Measurements from ENCODE around the gene GCH1.
"Not testable (repeated sequence)": the region's sequence is repeated elsewhere in the genome, so short reads cannot be mapped to it uniquely, and the experiment has no call there.

GCH1 gene

DNA sequence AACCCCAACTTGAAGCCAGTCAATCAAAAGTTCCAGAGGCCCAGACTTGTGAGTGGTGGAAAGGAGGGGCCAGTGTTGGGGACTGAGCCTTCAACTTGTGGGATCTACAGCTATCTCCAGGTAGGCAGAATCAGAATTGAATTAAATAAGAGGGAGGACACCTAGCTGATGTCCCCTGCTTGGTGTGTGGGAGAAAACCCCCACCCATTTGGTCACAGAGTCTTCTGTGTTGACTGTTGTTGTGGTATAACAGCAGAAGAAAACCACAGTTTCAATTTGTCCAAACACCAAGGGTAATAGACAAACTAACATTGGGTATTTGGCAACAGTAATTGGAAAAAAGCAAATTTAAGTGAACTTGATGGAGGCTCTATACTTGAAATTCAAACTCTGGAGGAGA is 3.4 kb upstream of the GCH1 start:
- no peak for DNase-seq

DNA sequence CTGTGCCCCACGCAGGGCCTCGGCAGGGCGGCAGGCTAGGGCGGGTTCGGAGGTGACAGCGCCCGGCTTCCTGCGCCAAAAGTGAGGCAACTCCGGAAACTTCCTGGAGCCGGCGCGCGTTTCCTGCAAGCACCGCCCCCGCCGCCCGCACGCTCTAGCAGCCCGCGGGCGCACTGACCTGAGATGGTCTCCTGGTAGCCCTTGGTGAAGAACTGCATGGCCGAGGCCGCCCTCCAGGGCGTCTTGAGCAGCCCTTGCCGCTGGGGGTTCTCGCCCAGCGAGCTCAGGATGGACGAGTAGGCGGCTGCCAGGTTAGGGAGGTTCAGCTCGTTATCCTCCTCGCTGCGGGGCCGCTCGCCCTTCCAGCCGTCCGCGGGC is 494 bp downstream of the GCH1 start:
- DNase-seq: peak; percentile 9 to 80

DNA sequence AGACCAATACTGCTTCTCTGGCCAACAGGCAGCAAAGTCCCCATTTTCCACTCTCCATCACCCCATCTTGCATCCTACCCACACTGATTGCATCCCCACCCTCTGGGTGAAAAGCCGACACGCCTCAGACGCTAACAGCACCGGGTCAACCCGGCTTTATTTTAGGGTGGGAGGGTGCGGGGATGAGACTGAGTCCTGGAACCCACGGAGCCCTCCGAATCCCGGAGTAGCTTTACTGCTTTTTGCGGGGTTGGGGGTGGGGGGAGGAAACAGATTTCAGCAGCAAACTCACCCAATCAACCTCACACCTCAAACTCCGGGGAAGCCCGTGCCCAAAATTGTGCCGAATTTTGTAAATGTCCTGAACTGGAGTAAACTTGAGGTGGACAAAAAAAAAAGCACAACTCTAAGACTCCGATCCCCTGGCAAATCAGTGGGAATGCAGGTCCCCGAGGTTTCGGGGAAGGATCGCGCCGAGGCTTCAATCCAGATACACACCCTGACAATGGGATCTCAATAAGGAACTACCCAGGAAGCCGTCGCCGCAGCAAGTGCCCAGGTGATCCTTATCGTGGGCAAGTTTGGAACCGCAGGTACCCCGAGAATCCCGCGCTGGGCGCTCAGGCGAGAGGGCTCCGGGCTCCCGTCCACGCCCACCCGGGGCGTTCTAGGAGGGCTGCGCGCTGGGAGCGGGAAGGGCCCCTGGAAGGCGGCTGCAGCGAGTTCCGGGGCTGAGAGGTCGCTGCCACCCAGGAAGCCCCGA is 1.1 kb downstream of the GCH1 start:
- peak in 1 of 2 donors; percentile 41 for DNase-seq

DNA sequence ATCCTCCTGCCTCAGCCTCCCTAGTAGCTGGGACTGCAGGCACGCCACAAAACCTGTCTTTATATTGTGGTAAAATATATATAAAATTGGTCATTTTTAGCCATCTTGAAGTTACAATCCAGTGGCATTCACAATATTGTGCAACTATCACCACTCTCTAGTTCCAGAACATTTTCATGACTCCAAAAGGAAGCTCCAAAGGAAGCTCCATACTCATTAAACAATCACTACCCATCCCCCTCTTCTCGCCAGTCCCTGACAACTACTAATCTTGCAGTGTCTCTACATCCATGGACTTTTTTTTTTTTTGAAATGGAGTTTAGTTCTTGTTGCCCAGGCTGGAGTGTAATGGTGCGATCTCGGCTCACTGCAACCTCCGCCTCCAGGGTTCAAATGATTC is 3.1 kb downstream of the GCH1 start:
- DNase-seq: no peak

DNA sequence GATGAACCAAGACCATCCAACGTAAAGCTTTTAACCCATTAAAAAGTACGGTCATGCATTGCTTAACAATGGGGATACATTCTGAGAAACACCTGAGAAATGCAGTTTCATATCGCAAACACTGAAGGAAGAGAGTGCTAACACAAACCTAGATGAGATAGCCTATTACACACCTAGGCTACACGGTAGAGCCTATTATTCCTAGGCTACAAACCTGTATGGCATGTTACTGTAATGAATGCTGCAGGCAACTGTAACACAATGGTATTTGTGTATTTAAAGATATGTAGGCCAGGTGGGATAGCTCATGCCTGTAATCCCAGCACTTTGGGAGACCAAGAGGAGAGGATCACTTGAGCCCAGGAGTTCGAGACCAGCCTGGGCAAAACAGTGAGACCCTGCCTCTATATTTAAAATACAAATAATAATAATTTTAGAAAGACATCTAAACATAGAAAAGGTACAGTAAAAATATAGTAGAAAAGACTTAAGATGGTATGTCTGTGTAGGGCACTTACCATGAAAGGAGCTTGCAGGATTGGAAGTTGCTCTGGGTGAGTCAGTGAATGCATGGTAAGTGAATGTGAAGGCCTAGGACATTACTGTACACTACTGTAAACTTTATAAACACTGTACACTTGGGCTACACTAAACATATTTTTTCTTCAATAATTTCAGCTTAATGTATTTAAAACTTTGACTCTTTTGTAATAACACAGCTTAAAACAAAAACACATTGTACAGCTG is 4.6 kb downstream of the GCH1 start:
- not testable (repeated sequence) for DNase-seq

DNA sequence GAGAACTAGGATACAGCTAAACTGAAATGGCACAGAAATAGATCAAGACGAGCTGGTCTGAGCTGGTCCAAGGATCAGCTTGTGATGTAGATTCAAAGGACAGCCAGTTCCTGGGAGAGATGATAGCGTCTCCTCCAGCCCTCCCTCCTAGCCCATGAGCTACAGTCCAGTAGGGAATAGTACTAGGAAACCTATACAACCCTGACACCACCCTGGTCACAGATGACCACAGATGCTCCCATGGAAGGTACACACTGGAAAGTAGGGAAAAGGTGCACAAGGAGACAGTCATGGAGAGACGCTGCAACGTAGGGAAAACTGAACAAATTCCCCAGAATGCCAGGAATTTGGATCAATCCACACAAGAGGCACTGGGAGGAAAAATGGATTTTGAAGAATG is 6.9 kb downstream of the GCH1 start:
- no peak for DNase-seq

DNA sequence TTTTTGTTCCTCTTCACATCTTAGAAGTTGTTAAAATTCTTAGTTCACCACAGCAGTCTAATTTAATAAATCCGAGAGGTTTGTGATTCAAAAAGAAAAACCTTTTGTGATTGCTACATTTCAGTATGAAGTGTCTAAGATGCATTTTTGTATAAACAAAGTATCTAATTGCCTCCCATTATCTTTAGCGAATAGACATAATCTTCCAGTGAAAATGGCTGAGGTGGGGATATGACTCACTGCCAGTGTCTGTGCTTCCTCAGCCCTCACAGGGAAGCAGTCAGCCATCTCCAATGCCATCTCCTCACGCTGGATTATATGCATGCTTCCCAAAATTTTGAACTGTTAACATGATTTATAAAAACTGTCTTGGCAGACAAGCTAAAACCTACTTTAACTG is 7.6 kb downstream of the GCH1 start:
- no peak for DNase-seq

DNA sequence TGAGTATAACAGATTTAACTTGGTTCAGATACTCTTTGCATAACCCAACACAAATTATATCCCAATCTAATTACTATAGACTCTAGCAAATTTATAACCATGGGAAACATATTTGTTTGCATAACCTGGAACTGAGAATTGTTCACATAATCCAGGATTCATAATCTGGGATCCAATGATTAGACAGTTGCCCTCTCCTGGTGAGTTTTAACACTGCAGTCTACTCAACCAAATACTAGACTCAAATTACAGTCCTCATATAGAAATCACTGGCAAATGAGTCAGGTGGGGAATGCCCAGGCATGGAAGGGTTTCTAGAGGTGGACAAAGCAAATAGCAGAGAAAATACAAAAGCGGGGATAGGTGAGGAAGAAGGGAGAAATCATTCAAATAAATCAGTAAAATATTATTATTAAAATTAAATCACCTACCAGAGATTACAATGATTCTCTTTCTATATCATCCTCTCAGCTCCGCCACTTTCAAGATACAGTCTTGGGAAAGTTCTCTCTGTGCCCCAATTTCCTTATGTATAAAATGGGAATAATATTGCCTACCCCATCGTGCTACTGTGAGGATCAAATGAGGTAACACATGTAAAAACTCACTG is 9.4 kb downstream of the GCH1 start:
- peak in 1 of 2 donors; percentile 32 for DNase-seq

DNA sequence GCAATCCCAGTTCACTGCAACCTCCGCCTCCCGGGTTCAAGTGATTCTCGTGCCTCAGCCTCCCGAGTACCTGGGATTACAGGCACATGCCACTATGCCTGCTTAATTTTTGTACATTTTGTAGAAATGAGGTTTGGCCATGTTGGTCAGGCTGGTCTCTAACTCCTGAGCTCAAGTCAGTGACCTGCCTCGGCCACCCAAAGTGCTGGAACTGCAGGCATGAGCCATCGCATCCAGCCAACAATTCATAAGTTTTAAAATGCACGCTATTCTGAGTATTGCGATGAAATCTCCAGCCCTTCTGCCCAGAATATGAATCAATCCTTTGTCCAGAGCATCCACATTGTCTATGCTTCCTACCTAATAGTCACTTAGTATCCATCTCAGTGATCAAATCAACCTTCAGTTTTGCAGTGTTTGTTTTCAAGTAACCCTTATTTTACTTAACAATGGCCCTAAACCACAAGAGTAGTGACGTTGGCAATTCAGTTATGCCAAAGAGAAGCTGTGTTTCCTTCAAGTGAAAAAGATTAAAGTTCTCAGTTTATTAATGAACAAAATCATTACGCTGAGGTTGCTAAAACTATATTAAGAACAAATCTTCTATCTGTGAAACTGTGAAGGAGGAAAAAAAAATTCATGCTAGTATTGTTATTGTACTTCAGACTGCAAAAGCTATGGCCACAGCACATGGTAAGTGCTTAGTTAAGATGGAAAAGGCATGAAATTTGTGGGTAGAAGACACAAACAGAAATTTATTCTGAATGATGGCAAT is 11.0 kb downstream of the GCH1 start:
- DNase-seq: no peak

DNA sequence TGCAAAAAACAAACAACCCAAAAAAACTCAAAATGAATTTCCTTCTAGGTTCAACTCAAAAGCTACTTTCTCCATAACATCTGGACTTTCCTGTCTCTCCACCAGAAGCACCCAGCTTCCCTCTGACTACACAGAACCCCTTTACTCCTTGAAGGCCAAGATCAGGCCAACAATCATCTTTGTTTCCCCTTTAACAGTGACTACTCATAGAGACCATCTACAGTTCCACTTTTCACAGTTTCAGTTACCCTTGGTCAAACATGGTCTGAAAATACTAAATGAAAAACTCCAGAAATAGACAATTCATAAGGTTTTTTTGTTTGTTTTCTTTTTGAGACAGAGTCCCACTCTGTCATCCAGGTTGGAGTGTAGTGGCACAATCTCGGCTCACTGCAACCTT is 11.8 kb downstream of the GCH1 start:
- DNase-seq: no peak

DNA sequence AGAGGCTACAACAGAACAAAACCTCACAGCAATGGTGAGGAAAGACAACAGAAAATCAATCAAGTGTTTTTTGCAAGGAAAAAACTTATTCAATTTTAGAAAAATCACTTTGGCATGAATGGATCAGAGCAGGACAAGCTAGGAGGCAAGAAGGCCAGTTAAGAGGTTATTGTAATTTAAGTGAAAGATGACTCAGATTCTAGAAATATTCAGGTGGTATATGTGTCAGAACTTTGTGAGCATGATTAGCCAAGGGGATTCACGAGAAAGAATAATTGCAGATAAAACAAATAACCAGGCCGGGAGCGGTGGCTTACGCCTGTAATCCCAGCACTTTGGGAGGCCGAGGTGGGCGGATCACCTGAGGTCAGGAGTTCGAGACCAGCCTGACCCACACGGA is 12.7 kb downstream of the GCH1 start:
- DNase-seq: no peak

DNA sequence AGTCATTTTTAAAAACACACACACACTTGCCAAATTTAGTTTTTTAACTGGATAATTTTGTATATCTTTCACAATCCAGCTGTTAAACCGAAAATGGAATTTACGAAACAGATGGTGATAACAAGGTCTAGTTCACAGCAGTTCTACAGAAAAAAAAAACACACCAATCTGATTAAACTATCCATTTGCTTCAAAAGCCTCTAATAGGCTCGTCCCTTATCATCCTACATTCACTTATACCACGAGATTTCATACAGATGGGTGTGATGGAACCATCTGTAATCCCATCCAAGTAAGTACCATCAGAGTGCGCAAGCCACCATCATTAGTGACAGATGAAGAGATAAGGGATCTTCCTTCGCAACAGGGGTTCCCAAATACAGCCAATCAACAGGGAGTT is 20.1 kb downstream of the GCH1 start:
- no peak for DNase-seq

DNA sequence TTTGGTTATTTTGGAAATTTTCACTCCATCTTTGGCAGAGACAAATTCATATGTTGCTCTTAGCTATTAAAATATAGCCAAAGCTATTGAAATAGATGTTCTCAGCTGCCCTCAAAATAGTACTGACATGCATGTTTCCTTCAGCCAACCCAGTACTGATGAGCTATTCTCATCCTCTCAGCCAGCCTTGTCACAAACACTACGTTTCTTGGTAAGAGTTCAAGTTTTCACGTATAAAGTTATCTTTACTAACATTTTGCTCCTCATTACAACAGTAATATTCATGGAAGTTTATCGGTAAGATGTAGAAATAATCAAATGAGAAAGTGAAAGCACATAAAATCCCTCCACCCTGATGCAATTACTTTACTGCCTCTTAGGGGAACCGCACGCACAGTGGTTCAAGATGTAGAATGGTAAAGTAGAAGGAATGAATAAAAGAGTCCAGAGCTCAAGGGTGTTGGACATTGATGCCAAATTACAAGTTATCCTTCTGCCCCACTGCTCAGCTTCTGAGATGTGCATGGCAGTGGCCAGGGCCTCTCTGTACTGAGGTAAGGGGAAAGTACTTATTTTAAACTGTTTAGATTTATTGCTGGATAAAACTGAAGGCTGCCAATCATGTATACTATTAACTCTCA is 20.7 kb downstream of the GCH1 start:
- DNase-seq: peak in 1 of 2 donors; percentile 51

DNA sequence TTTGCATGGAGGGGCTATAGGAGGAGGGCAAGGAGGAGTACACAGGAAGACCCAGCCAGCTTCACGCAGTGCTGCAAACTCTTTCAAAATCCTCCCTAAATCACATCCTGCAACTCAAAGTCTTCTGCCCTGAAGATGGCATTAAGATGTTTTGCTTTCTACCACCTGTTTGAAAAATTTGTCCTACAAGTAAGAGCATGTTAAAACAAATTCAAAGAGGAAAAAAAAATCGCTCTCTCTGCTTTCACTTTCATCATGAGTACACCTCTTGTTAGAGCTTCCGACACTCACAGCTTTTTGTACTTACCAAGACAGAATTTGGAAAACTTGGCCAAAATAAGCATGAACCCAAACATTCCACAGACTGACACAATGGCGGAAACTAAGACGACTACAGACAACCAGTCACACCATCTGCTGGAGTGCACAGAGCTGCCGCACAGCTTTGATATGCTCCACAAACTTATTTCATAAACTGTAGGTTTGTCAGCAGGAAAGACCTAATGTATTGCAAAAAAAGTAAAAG is 21.3 kb downstream of the GCH1 start:
- no peak for DNase-seq

DNA sequence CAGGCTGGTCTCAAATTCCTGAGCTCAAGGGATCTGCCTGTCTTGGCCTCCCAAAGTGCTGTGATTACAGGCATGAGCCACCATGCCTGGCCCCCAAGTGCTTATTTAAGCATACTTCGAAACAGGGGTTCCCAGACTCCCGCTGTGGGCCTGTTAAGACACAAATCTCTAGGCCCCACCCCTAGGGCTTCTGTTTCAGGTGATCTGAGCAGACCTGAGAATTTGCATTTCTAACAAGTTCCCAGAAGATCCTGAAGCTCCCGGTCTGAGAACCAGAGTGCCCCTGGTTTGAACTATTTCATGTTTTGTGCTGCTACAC is 25.0 kb downstream of the GCH1 start:
- DNase-seq: no peak

DNA sequence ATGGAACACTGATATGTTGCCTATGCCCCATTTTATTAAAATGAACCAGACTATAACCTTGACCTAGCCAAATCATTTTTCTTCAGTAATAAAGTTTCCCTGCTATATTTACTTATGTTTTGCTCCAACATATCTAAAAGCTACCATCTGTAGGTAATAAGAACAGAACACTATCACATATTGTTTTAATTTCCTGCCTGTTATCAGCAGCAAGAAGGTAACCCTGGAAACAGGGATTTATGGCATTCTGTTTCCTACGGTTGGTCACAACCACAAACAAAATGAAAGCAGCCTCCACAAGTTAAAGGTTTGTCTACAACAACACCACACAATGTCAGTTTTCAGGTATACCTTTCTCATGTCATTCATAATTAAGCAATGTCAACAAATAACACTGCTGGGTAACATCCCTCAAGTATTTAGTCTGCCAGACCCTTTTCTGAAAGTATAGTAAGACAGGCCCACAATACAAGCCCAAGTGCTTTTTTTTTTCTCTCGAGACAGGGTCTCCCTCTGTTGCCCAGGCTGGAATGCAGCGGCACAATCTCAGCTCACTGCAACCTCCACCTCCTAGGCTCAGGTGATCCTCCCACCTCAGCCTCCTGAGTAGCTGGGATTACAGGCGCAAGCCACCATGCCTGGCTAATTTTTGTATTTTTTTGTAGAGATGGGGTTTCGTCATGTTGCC is 25.5 kb downstream of the GCH1 start:
- DNase-seq: no peak

DNA sequence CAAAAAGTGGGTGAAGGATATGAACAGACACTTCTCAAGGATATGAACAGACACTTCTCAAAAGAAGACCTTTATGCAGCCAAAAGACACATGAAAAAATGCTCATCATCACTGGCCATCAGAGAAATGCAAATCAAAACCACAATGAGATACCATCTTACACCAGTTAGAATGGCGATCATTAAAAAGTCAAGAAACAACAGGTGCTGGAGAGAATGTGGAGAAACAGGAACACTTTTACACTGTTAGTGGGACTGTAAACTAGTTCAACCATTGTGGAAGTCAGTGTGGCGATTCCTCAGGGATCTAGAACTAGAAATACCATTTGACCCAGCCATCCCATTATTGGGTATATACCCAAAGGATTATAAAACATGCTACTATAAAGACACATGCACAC is 27.0 kb downstream of the GCH1 start:
- not testable (repeated sequence) for DNase-seq

DNA sequence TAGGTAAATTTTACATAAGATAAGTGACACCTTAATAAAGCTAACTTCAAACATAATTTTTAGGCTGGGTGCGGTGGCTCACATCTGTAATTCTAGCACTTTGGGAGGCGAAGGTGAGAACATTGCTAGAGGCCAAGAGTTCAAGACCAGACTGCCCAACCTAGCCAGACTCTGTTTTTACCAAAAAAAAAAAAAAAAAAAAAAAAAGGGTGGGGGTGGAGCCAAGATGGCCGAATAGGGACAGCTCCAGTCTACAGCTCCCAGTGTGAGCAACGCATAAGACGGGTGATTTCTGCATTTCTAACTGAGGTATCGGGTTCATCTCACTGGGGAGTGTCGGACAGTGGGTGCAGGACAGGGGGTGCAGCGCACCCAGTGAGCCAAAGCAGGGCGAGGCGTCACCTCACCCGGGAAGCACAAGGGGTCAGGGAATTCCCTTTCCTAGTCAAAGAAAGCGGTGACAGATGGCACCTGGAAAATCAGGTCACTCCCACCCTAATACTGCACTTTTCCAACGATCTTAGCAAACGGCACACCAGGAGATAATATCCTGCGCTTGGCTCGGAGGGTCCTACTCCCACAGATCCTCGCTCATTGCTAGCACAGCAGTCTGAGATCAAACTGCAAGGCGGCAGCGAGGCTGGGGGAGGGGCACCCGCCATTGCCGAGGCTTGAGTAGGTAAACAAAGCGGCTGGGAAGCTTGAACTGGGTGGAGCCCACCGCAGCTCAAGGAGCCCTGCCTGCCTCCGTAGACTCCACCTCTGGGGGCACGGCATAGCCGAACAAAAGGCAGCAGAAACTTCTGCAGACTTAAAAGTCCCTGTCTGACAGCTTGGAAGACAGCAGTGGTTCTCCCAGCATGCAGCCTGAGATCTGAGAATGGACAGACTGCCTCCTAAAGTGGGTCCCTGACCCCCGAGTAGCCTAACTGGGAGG is 32.2 kb downstream of the GCH1 start:
- DNase-seq: not testable (repeated sequence)

DNA sequence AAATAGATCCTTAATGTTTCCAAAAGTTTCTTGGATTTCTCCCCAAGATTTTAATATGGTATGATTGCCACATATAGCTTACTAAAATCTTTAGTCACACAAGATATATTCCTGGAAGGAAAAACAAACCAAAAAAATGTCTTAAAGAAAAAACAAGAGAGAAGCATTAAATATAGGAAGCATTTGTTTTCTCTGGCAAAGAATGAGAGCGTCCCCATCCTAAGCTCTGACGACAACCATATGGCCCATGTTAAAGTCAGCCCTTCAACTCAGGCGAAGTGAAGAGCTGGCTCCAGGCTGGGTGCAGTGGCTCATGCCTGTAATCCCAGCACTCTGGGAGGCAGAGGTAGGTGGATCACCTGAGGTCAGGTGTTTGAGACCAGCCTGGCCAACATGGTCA is 35.6 kb downstream of the GCH1 start:
- DNase-seq: no peak

DNA sequence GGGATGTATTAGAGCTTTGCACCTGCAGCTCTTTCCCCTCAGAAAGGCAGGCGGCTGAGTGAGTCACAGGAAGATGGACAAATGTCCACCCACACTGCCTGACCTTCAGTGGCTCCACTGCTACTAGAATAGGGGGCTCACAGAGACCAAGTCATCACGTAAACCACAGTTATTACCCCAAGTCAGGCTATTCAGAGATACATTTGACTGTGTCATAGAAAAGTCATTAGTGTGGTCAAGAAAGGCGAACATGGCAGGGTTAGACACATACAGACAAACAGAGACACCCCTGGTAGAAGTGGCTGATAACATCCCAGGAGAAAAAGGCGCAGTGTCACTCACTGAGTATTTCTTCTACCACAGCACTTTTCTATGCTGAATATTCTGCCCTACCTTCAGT is 36.0 kb downstream of the GCH1 start:
- no peak for DNase-seq

DNA sequence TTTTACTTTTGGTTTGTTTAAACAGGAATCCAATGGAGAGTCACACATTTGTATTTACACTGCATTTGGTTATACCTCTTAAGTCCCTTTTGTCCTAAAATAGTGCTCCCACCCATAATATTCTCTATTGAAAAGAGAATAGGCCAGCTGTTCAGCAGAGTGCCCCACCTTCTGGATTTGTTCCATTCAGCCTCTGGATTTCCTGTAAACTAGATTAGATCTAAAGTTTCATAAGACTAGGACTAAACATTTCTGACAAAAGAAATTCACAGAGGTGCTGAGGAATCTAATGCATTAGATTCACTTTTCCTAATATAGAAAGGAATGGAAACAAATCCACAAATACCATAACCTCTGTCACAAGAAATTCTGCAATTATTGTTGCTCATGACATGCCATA is 38.1 kb downstream of the GCH1 start:
- DNase-seq: no peak

Data from bone marrow (tissue), 2 donors.